HG03045 (cell line): Measurements from ENCODE around the gene IKZF3.
"Not testable (repeated sequence)": the region's sequence is repeated elsewhere in the genome, so short reads cannot be mapped to it uniquely, and the experiment has no call there.

ENCODE experiments used
- ATAC-seq: cut with Tn5 transposase; IDR thresholded peaks from one replicate; pipeline ENCODE4 v1.9.1; 2021; ENCODE audit warnings: mild to moderate bottlenecking, moderate library complexity; ENCODE audit not compliant: unreplicated experiment

IKZF3 gene

GRCh38 chr17:39782481-39782880 lies 81.6 kb downstream of the IKZF3 start:
- ATAC-seq, result no peak

- no peak for ATAC-seq
These were observed 82.3 kb downstream of the IKZF3 start for GRCh38 chr17:39781861-39782213.

- no peak for ATAC-seq
These were observed 82.9 kb downstream of the IKZF3 start for GRCh38 chr17:39781031-39781860.

- peak; percentile 36 for ATAC-seq
These were observed 86.4 kb downstream of the IKZF3 start for GRCh38 chr17:39777534-39778365.

- no peak for ATAC-seq
These were observed 87.9 kb downstream of the IKZF3 start for GRCh38 chr17:39776252-39776651.

- no peak for ATAC-seq
These were observed 89.1 kb downstream of the IKZF3 start for GRCh38 chr17:39775031-39775430.

GRCh38 chr17:39774047-39774446 lies 90.1 kb downstream of the IKZF3 start:
- ATAC-seq, result no peak

- ATAC-seq, result no peak
These were observed 90.9 kb downstream of the IKZF3 start for GRCh38 chr17:39772987-39773934.

- ATAC-seq, result no peak
These were observed 91.7 kb downstream of the IKZF3 start for GRCh38 chr17:39772415-39772814.

- ATAC-seq, result peak; percentile 49
These were observed 94.0 kb downstream of the IKZF3 start for GRCh38 chr17:39769974-39770587.

GRCh38 chr17:39767147-39767546 lies 97.0 kb downstream of the IKZF3 start:
- no peak for ATAC-seq

- ATAC-seq, result no peak
These were observed 98.3 kb downstream of the IKZF3 start for GRCh38 chr17:39765766-39766165.

- no peak for ATAC-seq
These were observed 98.9 kb downstream of the IKZF3 start for GRCh38 chr17:39765175-39765574.

- not testable (repeated sequence) for ATAC-seq
These were observed 99.9 kb downstream of the IKZF3 start for GRCh38 chr17:39764171-39764570.

- ATAC-seq, result no peak
These were observed 100.9 kb downstream of the IKZF3 start for GRCh38 chr17:39763051-39763820.

GRCh38 chr17:39761861-39762496 lies 102.1 kb downstream of the IKZF3 start:
- ATAC-seq, result no peak

- ATAC-seq, result no peak
These were observed 104.9 kb downstream of the IKZF3 start for GRCh38 chr17:39759204-39759603.

GRCh38 chr17:39757931-39758873 lies 105.9 kb downstream of the IKZF3 start:
- ATAC-seq, result no peak
